ENCODE measurements around the gene ANKRD42. TPM values are rescaled to one million over a fixed set of nuclear protein-coding genes. Genes with fewer than 3 reads are reported as not detected.

The ANKRD42 gene
- total and polyA plus RNA-seq, 9 of the 15 experiments (the other 6 are each of a cell fraction or from before 2014, with no cell fraction given), result 2.8 to 9.1 (median 6.1) TPM

- no peak for TF ChIP-seq ZNF740 (CRISPR knock-in tag; IDR thresholded peaks at IDR 0.05)
- no peak for TF ChIP-seq ZNF740 (tag; IDR thresholded peaks at IDR 0.05)
- no peak for TF ChIP-seq KAT2B (IDR thresholded peaks at IDR 0.05; ENCODE audit: low read depth, low read length)
- TF ChIP-seq FIP1L1 (IDR thresholded peaks at IDR 0.05; ENCODE audit: low read depth, low read length, poor library complexity, severe bottlenecking), result peak; percentile 68
- no peak for TF ChIP-seq NELFE (IDR thresholded peaks at IDR 0.05; ENCODE audit: insufficient read depth, insufficient read length)
- peak in 1 of 2 experiments; percentile 47; a peak in 1 of 4 replicates for TF ChIP-seq ZNF318 (IDR thresholded peaks at IDR 0.05; ENCODE audit: borderline replicate concordance in 1 of 2, low read depth in 1 of 2)
- no peak for TF ChIP-seq CBX3 (IDR thresholded peaks at IDR 0.05; ENCODE audit: borderline replicate concordance in 1 of 2, low read length in 2 of 2)
- no peak for TF ChIP-seq ZKSCAN1 (IDR thresholded peaks at IDR 0.05; ENCODE audit: low read depth, low read length)
- no peak for TF ChIP-seq ZBTB17 (CRISPR knock-in tag; IDR thresholded peaks at IDR 0.05)
- no peak for TF ChIP-seq USF2 (CRISPR knock-in tag; IDR thresholded peaks at IDR 0.05)
- TF ChIP-seq HDGF (IDR thresholded peaks at IDR 0.05), result no peak
- no peak for TF ChIP-seq ZNF785 (CRISPR knock-in tag; IDR thresholded peaks at IDR 0.05)
- TF ChIP-seq GTF2F1 (IDR thresholded peaks at IDR 0.05; ENCODE audit: low read depth, low read length), result 0 out of 2 replicates have a peak, but pooled peaks have one; percentile 80
- no peak for TF ChIP-seq KLF16 (IDR thresholded peaks at IDR 0.05)
- TF ChIP-seq ZBTB9 (CRISPR knock-in tag; IDR thresholded peaks at IDR 0.05), result peak; percentile 82
- no peak for TF ChIP-seq ILF3 (IDR thresholded peaks at IDR 0.05; ENCODE audit: borderline replicate concordance)
- TF ChIP-seq ZC3H11A (IDR thresholded peaks at IDR 0.05; ENCODE audit: low read depth, low read length), result peak; percentile 77; the same call in 1 of the 2 replicates
- TF ChIP-seq RNF2 (IDR thresholded peaks at IDR 0.05), result no peak; the same call in 1 of the 2 replicates
These were observed 36.4 kb upstream of the ANKRD42 start, which contains the start of gene PCF11 (continued) for GRCh38 chr11:83156996-83157593.
